Keratinocyte (primary cell): ENCODE results near the gene AFAP1L2. TPM values are rescaled to one million over a fixed set of nuclear protein-coding genes. Genes with fewer than 3 reads are reported as not detected.

Experiments
- DNase-seq: peaks from one replicate; pipeline ENCODE4 v3.0.0-alpha.2; 2011; ENCODE audit warnings: low read depth, missing footprints, low spot score
- FAIRE-seq: peaks from 2 replicates; lab custom pipeline; 2011; peaks lifted over from hg19 to GRCh38; lab: Jason Lieb, UNC
- H2AFZ ChIP-seq: 2 replicates; pipeline ENCODE4 v1.6.0; 2012; ENCODE audit warnings: low read length, control low read depth, inconsistent platforms; ENCODE audit not compliant: control insufficient read depth
- H3K27ac ChIP-seq: 2 replicates; pipeline ENCODE4 v1.5.1; 2011; ENCODE audit warnings: low read length; ENCODE audit not compliant: control insufficient read depth, insufficient read depth
- H3K27me3 ChIP-seq: 3 replicates; pipeline ENCODE4 v1.6.0; 2011; ENCODE audit warnings: low read length; ENCODE audit not compliant: control insufficient read depth, insufficient read depth; ENCODE audit errors: extremely low read depth
- H3K36me3 ChIP-seq, 2 experiments: 2 replicates in 1 of 2; 3 replicates in 1 of 2; pipeline ENCODE4 v1.5.1; 2011; ENCODE audit warnings: low read length in 2 of 2, mild to moderate bottlenecking in 1 of 2; ENCODE audit not compliant: control insufficient read depth in 2 of 2, insufficient read depth in 2 of 2; ENCODE audit errors: extremely low read depth in 1 of 2
- H3K4me1 ChIP-seq: 3 replicates; pipeline ENCODE4 v1.5.1; 2011; ENCODE audit warnings: low read length; ENCODE audit not compliant: control insufficient read depth, insufficient read depth; ENCODE audit errors: extremely low read depth
- H3K4me2 ChIP-seq: 3 replicates; pipeline ENCODE4 v1.6.0; 2011; ENCODE audit warnings: low read depth, low read length; ENCODE audit not compliant: control insufficient read depth, insufficient read depth; ENCODE audit errors: extremely low read depth
- H3K4me3 ChIP-seq, 3 experiments: fragments of 200-600 bp in 1 of 3; sonication (generic) in 1 of 3; 2 replicates in 2 of 3; 3 replicates in 1 of 3; pipeline ENCODE4 v1.5.1; 2011 to 2016; ENCODE audit warnings: low read length in 3 of 3, mild to moderate bottlenecking in 3 of 3, control low read depth in 2 of 3, inconsistent platforms in 1 of 3, low read depth in 1 of 3, mixed read lengths in 1 of 3, mixed run types in 1 of 3, moderate library complexity in 1 of 3; ENCODE audit not compliant: control insufficient read depth in 2 of 3, insufficient read depth in 2 of 3; ENCODE audit errors: extremely low read depth in 1 of 3
- H3K79me2 ChIP-seq: 2 replicates; pipeline ENCODE4 v1.6.0; 2012; ENCODE audit warnings: low read length; ENCODE audit not compliant: control insufficient read depth, insufficient read depth
- H3K9ac ChIP-seq: 3 replicates; pipeline ENCODE4 v1.6.0; 2011; ENCODE audit warnings: low read length; ENCODE audit not compliant: control insufficient read depth, insufficient read depth; ENCODE audit errors: extremely low read depth
- H3K9me1 ChIP-seq: 3 replicates; pipeline ENCODE4 v1.6.0; 2011; ENCODE audit warnings: low read length; ENCODE audit not compliant: control insufficient read depth, insufficient read depth; ENCODE audit errors: extremely low read depth
- H3K9me3 ChIP-seq: 2 replicates; pipeline ENCODE4 v1.5.1; 2012; ENCODE audit warnings: low read depth, low read length; ENCODE audit not compliant: control insufficient read depth
- H4K20me1 ChIP-seq: 3 replicates; pipeline ENCODE4 v1.6.0; 2011; ENCODE audit warnings: low read length; ENCODE audit not compliant: control insufficient read depth, insufficient read depth; ENCODE audit errors: extremely low read depth
- EZH2 ChIP-seq: IDR thresholded peaks from one replicate; pipeline ENCODE4 v1.6.1; 2012; ENCODE audit warnings: inconsistent platforms, mild to moderate bottlenecking, low read length, moderate library complexity
- dilution Hi-C: fragments of 300-500 bp; cut with MboI; formaldehyde crosslinking; loops from one replicate; pipeline ENCODE4 v1.7.0; 2020; ENCODE audit warnings: low sequenced_read_pairs; ENCODE audit not compliant: extremely low pct_ligation_motif_present
- polyA plus RNA-seq, 5 experiments: library from polyadenylated mRNA; depleted of rRNA in 3 of 5; stranded (reverse) in 3 of 5; stranded (forward) in 1 of 5; unstranded in 1 of 5; fragments of >200 nt; gene quantifications; 1 replicate in 1 of 5; 2 replicates in 3 of 5; 3 replicates in 1 of 5; pipeline versions ENCODE4 v1.2.1 to v1.2.3, GENCODE V29; 2011 to 2012; ENCODE audit warnings: missing spikeins in 2 of 5, low read depth in 1 of 5, low replicate concordance in 1 of 5
- TF ChIP-seq, protein P1 (sequence below), 3 experiments: IDR thresholded peaks in 1 of 3; conservative IDR thresholded peaks in 1 of 3; optimal IDR thresholded peaks in 1 of 3; 2 replicates in 2 of 3; 3 replicates in 1 of 3; pipeline versions ENCODE3 to v1.5.1; 2011; ENCODE audit warnings: low read length in 3 of 3, mild to moderate bottlenecking in 3 of 3, moderate library complexity in 2 of 3, control low read depth in 1 of 3, inconsistent platforms in 1 of 3; ENCODE audit not compliant: insufficient read depth in 2 of 3; ENCODE audit errors: extremely low read depth in 1 of 3

Gene AFAP1L2
- polyA plus RNA-seq, 1 donor (not counting 4 experiments of a cell fraction or from before 2014, with no cell fraction given), result 40.4 TPM

DNA sequence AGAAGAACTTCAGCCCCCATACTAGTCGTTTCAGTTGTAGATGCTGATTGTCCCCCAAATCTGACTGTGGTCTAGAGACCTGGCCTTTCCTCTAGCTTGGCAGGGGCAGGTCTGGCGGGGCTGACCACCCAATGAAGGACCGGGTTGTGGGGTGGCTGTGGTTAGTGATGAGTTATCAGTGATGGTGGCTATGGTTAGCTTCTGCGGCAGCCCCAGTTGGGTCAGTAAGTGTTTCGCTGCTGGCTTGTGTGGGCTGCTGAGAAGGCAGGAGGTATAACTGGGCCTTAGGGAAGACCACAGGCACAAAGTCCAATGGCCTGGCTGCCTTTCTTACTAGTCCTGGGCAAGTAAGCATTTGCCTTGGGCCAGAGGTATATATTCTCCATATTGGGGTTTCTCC lies 143.9 kb downstream of the AFAP1L2 start:
- dilution Hi-C loops, result no loop called here
- Histone ChIP-seq H2AFZ (no peak overlapping the region), H3K4me1 (peaks cover 22% of the 10 kb centered on the region), H3K4me3 (no peak overlapping the region), H3K27ac (peak overlapping the region; percentile 57), H3K79me2 (no peaks in the 10 kb centered on the region), H4K20me1 (no peaks in the 10 kb centered on the region), H3K9me3 (no peaks in the 10 kb centered on the region), H3K27me3 (no peaks in the 10 kb centered on the region), H3K4me2 (no peak overlapping the region), H3K9me1 (no peaks in the 10 kb centered on the region), H3K36me3 (no peaks in the 10 kb centered on the region), H3K9ac (no peak overlapping the region)
- no peak for TF ChIP-seq EZH2
- TF ChIP-seq, protein P1, sequence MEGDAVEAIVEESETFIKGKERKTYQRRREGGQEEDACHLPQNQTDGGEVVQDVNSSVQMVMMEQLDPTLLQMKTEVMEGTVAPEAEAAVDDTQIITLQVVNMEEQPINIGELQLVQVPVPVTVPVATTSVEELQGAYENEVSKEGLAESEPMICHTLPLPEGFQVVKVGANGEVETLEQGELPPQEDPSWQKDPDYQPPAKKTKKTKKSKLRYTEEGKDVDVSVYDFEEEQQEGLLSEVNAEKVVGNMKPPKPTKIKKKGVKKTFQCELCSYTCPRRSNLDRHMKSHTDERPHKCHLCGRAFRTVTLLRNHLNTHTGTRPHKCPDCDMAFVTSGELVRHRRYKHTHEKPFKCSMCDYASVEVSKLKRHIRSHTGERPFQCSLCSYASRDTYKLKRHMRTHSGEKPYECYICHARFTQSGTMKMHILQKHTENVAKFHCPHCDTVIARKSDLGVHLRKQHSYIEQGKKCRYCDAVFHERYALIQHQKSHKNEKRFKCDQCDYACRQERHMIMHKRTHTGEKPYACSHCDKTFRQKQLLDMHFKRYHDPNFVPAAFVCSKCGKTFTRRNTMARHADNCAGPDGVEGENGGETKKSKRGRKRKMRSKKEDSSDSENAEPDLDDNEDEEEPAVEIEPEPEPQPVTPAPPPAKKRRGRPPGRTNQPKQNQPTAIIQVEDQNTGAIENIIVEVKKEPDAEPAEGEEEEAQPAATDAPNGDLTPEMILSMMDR (optimal IDR thresholded peaks at IDR 0.05 in 1 of 3, IDR thresholded peaks at IDR 0.05 in 1 of 3, conservative IDR thresholded peaks at IDR 0.05 in 1 of 3; ENCODE audit: extremely low read depth in 1 of 3, insufficient read depth in 2 of 3, low read length in 3 of 3), result no peak
- DNase-seq (no peak), FAIRE-seq (peak; percentile 13)

DNA sequence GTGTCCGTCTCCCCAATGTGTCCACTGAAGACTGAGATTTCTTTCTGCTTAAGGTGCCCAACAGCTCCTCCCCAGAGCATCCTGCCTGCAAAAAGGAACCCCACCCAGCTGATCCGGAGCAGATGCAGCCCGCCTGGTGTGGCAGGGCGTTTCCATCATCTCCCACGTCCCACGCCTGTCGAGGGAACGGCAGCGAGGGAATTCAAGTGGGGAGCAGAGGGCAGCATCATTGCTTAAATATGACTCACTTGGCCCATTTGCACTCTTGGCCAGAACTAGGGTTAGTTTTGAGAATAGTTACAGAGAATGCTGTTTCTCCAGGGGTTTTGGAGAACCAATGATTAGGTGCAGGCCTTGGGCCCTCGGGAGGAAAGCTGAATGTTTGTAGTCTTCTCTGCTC lies 144.5 kb downstream of the AFAP1L2 start:
- H3K9me3 ChIP-seq, result no peaks in the 10 kb centered on the region
- H3K27ac ChIP-seq, result no peak overlapping the region
- dilution Hi-C loops, result no loop called here
- H3K4me1 ChIP-seq, result peaks cover 19% of the 10 kb centered on the region
- no peaks in the 10 kb centered on the region for H4K20me1 ChIP-seq
- no peak overlapping the region for H3K9ac ChIP-seq
- FAIRE-seq (no peak), DNase-seq (no peak)
- H2AFZ ChIP-seq, result peak overlapping the region; percentile 42
- no peaks in the 10 kb centered on the region for H3K9me1 ChIP-seq
- H3K79me2 ChIP-seq, result no peaks in the 10 kb centered on the region
- no peaks in the 10 kb centered on the region for H3K36me3 ChIP-seq
- H3K27me3 ChIP-seq, result no peaks in the 10 kb centered on the region
- no peak overlapping the region for H3K4me2 ChIP-seq
- H3K4me3 ChIP-seq, result no peak overlapping the region
- TF ChIP-seq EZH2, result no peak
- TF ChIP-seq, protein P1 (optimal IDR thresholded peaks at IDR 0.05 in 1 of 3, IDR thresholded peaks at IDR 0.05 in 1 of 3, conservative IDR thresholded peaks at IDR 0.05 in 1 of 3; ENCODE audit: extremely low read depth in 1 of 3, insufficient read depth in 2 of 3, low read length in 3 of 3), result no peak
